GM13977 (cell line): Measurements from ENCODE around the gene NRF1.

Experiments
- DNase-seq: peaks from one replicate; pipeline ENCODE4 v3.0.0; 2012; ENCODE audit warnings: low spot score
- in situ Hi-C: fragments of 300-500 bp; cut with MboI; formaldehyde crosslinking; loops from one replicate; pipeline ENCODE4 v1.12.0; 2022; ENCODE audit warnings: low sequenced_read_pairs, low pct_unique_long_range_greater_than_20kb, mixed read lengths, inconsistent platforms; ENCODE audit not compliant: unreplicated experiment
- TF ChIP-seq, protein P1 (sequence below): IDR thresholded peaks from 2 replicates; pipeline ENCODE4 v1.5.1; 2012; ENCODE audit warnings: mild to moderate bottlenecking, control low read depth; ENCODE audit not compliant: insufficient read depth; ENCODE audit errors: extremely low read depth, missing control alignments

NRF1 gene

DNA sequence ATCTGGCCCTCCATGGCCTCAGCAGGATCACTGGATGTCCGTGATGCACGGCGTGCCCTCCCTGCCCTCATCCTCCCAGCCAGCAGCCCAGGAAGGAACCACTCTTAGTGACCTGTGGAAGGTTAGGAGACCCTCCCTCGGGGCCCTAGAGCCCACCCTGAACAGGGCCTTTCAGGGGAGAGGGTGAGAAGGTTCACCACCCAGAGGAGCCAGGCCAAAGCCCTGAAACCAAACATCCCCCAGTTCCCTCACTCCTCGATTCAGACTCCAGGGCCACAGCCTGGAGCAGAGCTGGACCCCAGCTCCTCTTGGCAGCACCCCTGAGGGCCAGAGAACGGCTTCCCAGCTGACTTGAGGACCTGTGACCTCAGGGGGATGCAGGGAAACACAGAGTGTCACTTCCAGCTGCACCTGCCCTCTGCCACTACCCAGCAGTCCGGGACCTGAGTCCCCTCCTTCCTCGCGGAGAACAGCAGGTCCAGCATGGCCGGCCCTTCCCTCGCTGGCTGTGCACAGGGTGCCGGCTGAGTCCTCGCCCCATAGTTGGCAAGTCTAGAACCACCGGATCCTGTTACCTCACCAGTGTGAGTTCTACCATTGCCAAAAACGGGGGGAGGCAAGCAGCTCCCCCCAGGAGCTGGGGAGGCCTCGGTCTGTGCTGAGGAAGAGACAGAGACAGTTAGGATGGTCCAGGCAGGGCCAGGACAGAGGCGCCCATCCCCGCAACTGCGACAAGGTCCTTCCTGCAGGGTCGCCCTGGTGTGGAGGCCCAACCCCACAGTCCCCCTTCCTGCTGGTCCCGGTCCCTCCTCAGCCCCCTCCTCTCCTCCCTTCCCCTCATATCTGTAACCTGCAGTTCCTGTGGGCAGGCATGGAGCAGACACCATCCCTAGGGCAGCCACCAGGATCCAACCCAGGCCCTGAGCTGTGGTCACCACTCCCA lies 158.6 kb downstream of the NRF1 start:
- in situ Hi-C loops: no loop called here
- TF ChIP-seq, protein P1, sequence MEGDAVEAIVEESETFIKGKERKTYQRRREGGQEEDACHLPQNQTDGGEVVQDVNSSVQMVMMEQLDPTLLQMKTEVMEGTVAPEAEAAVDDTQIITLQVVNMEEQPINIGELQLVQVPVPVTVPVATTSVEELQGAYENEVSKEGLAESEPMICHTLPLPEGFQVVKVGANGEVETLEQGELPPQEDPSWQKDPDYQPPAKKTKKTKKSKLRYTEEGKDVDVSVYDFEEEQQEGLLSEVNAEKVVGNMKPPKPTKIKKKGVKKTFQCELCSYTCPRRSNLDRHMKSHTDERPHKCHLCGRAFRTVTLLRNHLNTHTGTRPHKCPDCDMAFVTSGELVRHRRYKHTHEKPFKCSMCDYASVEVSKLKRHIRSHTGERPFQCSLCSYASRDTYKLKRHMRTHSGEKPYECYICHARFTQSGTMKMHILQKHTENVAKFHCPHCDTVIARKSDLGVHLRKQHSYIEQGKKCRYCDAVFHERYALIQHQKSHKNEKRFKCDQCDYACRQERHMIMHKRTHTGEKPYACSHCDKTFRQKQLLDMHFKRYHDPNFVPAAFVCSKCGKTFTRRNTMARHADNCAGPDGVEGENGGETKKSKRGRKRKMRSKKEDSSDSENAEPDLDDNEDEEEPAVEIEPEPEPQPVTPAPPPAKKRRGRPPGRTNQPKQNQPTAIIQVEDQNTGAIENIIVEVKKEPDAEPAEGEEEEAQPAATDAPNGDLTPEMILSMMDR: no peak
- DNase-seq: peak; percentile 24

DNA sequence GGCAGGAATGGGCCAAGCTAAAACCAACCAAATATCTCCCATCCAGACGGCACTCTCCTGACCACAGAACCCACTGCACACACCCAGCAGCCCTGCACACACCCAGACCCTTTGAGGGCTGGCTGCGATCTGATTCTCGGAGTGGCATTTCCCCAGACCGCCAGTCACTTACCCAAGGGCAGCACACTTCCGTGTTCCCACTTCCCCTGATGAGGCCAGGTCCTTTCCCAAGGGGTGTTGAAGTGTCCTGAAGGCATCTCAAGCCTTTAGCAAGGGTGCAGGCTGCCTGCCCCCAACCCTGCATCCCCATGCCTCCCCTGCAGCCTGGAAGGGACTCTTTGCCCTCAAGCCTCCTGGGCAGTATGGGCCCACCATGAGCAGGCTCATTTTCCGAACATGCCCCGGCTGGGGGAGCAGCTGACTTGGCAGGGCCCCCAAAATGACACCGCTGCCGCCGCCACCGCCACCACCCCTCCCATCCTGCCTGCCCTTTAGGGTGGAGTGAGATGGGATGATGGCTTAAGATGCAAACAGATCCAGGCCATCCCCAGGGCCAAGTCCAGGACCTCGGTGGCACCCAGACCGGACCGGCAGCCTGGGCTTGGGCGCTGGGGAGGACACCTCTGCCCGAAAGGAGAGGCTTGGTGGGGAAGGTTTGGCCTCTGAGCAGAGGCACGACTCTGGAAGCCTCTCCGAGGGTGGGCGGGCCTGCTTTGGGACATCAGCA lies 159.8 kb downstream of the NRF1 start:
- no peak for DNase-seq
- in situ Hi-C loops: no loop called here
- TF ChIP-seq, protein P1: no peak

DNA sequence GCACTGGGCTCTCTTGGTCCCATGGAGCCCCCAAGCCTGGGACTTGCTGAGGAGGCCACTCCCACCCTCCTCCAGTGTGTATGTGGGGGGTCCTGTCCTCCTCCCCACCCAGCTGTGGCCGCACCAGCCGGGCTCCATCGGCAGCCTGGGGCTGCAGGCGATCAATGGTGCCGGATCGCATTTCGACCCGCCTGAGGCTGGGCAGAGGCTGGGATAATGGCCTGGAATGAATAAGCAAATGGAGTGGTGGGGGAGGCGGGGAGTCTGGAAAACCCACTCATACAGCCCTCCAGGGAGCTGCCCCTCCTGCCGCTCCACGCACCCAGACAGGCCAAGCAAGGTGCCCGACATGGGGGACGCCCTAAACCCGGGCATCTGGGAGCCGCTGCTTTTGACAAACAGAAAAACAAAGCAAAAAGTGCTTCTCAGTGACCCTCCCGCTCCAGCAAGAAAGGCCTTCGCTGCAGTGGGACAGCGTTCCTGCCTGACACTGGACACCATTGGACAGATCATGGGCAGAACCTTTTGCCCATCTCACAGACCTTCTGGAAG lies 160.5 kb downstream of the NRF1 start:
- TF ChIP-seq, protein P1: no peak
- DNase-seq: no peak
- in situ Hi-C loops: no loop called here

DNA sequence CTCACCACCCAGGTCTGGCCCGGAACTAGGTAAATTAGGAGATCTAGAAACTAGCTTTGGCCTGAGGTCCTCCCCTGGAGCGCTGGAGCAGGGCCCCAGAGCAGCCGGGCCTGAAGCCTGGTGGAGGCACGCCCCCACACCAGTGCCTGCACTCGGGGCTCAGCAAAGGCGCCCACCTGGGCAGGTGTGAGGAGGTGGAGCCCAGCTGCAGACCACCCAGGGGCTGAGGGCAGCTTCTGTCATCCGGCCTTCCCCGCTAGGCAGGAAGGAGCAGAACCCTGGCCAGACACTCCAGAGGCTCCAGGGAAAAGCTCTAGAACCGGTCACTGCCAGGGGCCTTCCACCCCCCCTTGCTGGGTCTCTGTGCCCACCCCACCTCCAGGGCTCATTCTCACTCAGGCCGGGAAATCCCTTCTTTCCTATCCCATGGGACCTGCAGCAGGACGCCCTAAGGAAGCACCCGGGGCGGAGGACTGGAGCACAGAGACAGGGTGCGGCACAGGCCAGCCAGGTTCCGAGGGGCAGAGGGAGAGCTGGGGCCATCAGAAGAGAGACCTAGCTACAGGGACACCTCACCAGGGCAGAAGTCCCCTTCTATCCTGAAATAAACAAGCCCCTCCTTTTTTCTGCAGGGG lies 161.2 kb downstream of the NRF1 start:
- TF ChIP-seq, protein P1: no peak
- no peak for DNase-seq
- in situ Hi-C loops: no loop called here

DNA sequence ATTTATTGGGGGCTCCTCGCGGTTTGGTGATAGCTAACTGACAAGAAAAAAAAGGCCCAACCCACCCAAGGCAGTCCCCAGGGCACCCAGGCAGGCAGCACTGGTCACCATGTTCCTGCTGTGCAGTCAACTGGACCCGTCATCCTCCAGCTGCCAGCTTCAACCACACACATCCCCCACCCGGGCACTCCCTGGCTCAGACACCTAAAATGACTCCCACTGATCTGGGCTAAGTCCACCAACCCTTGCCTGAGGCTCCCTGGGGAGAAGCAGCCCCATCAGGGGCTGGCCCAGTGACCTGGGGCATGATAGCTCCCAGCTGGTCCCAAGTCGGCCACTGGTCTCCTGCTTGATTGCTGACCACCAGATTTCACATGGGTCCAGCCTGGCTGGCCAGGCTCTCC lies 161.8 kb downstream of the NRF1 start:
- TF ChIP-seq, protein P1: no peak
- in situ Hi-C loops: no loop called here
- DNase-seq: no peak

DNA sequence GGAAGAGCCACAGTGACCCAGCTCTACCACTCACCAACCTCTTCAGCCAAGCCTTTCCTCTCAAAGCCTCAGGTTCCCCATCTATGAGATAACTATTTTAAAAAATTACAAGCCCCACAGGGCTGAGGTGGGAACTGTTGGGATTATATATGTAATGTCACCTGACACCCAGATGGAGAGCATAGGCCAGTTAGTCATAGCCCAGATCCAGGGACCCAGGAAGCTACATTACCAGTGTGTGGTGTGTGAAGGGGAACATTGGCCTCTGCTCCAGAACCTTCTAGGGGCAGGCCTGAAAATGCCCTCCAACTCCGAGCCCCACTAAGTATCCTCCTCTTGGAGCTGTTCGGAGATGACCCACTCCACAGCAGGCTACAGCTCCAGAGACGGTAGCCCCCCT lies 162.4 kb downstream of the NRF1 start:
- TF ChIP-seq, protein P1: no peak
- in situ Hi-C loops: no loop called here
- no peak for DNase-seq
